Left lobe of liver (tissue), 2 donors: Measurements from ENCODE around the gene RAD17. TPM values are rescaled to one million over a fixed set of nuclear protein-coding genes. Genes with fewer than 3 reads are reported as not detected.
"Not testable (repeated sequence)": the region's sequence is repeated elsewhere in the genome, so short reads cannot be mapped to it uniquely, and the experiment has no call there.

Experiments used
- ATAC-seq: fragments of 200-7000 bp; cut with Tn5 transposase; one replicate; pipeline ENCODE4 v1.9.1; 2020; ENCODE audit warnings: mild to moderate bottlenecking, moderate library complexity
- DNase-seq: peaks from one replicate; pipeline ENCODE4 v3.0.0-alpha.2; 2020; ENCODE audit warnings: low spot score
- total RNA-seq: library from RNA; stranded (reverse); gene quantifications from one replicate; pipeline ENCODE4 v1.2.1, GENCODE V29; 2021
- donor health status: DM: no; HTN: no; CAD: no; lungs with moderate emphysema.
- donor health status: DM: no; HTN: yes; CAD: no.

RAD17 gene, protein sequence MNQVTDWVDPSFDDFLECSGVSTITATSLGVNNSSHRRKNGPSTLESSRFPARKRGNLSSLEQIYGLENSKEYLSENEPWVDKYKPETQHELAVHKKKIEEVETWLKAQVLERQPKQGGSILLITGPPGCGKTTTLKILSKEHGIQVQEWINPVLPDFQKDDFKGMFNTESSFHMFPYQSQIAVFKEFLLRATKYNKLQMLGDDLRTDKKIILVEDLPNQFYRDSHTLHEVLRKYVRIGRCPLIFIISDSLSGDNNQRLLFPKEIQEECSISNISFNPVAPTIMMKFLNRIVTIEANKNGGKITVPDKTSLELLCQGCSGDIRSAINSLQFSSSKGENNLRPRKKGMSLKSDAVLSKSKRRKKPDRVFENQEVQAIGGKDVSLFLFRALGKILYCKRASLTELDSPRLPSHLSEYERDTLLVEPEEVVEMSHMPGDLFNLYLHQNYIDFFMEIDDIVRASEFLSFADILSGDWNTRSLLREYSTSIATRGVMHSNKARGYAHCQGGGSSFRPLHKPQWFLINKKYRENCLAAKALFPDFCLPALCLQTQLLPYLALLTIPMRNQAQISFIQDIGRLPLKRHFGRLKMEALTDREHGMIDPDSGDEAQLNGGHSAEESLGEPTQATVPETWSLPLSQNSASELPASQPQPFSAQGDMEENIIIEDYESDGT
- total RNA-seq, result 8.9 TPM

- DNase-seq (peak; percentile 97), ATAC-seq (peak; percentile 97)
Observed at GRCh38 chr5:69369340-69370121, at the start of gene RAD17, which contains the start of the genes AK6 and TAF9. TSS of gene RAD17 (plus strand) at chr5:69369818. CDS start at chr5:69372209, 2,391 bp downstream. TSS of gene AK6 (minus strand) at chr5:69369520. CDS start at chr5:69369490, 30 bp downstream. TSS of gene TAF9 (minus strand) at chr5:69369520. CDS start at chr5:69365737, 3,783 bp downstream.

- DNase-seq, result no peak
- ATAC-seq, result no peak
Observed at GRCh38 chr5:69326365-69326764, 43.3 kb upstream of the RAD17 start.

DNA sequence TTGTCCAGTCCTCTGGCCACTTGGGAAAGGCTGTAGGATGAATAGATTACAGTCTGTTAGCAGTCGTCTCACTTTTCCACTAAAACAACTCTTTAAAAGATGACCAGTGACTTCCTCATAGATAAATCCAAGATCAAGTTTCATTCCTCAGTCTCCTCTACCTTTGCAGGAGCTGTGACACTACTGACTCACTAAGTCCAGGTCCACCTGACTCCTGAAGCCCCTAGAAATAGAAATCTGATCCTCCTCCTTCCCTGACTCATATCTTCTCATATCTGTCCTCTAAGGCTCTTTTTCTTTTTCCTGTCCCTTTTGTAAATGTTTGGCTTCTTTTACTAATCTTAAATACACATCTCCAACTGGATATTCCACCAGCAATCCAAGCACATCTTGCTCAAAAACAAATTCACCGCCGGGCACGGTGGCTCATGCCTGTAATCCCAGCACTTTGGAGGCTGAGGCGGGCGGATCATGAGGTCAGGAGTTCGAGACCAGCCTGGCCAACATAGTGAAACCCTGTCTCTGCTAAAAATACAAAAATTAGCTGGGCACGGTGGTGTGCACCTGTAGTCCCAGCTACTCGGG is 39.6 kb upstream of the RAD17 start:
- DNase-seq (no peak), ATAC-seq (no peak)

GRCh38 chr5:69331528-69332445 is 37.8 kb upstream of the RAD17 start:
- DNase-seq (peak; percentile 64), ATAC-seq (peak; percentile 75)

- ATAC-seq, DNase-seq: not testable (repeated sequence)
Observed at GRCh38 chr5:69333668-69334315, 35.8 kb upstream of the RAD17 start.

DNA sequence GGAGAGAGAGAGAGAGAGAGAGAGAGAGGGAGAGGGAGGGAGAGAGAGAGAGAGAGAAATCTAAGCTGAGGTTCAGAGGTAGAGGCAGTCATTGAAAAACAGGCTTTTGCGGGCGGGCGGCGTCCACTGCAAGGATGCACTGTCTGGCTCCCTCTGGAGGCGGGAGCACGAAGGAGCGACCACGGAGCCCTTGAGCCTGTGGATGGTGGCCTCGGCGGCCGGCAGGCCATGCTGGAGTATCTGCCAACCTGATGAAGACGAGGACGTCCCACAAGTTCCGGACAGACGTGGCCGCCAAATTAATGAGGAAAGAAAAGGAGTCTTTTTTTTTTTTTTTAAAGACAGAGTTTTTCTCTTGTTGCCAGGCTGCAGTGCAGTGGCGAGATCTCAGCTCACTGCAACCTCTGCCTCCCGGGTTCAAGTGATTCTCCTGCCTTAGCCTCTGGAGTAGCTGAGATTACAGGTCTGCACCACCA is 34.8 kb upstream of the RAD17 start:
- DNase-seq (peak; percentile 85), ATAC-seq (peak; percentile 85)

GRCh38 chr5:69335341-69335935 is 34.2 kb upstream of the RAD17 start:
- no peak for DNase-seq
- ATAC-seq, result no peak

DNA sequence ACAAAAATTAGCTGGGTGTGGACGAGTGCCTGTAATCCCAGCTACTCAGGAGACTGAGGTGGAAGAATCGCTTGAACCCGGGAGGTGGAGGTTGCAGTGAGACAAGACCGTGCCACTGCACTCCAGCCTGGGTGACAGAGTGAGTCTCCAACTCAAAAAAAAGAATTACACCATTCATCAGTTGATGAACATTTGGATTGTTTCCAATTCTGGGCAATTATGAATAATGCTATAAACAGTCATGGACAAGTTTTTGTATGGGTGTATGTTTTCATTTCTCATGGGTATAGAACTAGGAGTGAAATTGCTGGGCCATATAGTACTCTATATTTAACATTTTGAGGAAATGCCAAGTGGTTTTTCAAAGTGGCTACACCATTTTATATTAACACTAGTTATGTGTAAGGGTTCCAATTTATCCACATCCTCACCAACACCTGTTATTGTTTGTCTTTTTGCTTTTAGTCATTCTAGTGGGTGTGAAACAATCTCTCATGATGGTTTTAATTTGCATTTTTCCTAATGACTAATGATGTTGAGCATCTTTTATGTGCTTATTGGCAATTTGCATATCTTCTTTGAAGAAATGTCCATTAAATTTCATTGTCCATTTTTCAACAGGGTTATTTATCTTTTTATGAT is 28.0 kb upstream of the RAD17 start:
- no peak for ATAC-seq
- DNase-seq, result no peak

- ATAC-seq (no peak), DNase-seq (no peak)
Observed at GRCh38 chr5:69343083-69343482, 26.5 kb upstream of the RAD17 start.

- ATAC-seq, result no peak
Observed at GRCh38 chr5:69350664-69351063, 19.0 kb upstream of the RAD17 start.

DNA sequence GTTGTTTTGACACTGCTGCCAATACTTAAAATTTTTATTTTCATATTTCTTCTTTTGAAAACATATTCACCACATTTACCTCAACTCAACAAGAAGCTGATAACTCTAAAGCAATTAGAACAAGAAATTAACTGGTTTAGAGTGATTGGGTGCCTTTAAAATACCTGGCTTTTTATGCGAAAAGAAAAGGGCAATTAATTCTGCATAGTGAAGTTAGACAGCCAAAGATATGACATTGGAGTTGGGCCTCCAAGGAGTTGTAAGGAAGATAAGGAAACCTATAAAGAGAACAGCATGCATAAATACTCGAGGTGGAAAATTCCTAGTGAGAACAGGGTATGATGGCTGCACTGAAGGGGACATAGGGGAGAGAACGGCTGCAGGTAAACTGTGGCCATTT is 9.9 kb upstream of the RAD17 start:
- DNase-seq, result no peak
- ATAC-seq, result no peak

More at GRCh38 chr5:69350664-69351063, 19.0 kb upstream of the RAD17 start:
- DNase-seq, result no peak

DNA sequence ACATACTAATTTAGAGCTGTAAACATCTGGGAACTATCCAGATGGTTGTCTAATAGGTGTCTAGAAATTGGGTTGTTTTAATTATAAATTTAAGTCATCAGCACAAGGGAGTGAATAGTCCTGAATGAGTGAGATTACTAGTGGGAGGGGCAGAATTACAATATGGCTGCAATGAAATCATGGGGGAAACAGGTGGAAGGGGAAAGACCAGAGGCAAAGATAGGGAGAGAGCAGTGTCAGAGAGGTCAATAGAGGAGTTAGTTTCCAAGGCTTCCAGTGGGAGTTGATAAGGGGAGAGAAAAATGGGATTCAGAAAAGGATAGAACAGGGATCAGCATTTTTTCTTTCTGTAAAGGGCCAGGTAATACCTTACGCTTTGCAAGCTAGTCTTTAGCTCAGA is 9.2 kb upstream of the RAD17 start:
- ATAC-seq (no peak), DNase-seq (no peak)

GRCh38 chr5:69364414-69364813 is 5.2 kb upstream of the RAD17 start:
- ATAC-seq (no peak), DNase-seq (no peak)

- DNase-seq (no peak), ATAC-seq (no peak)
Observed at GRCh38 chr5:69364850-69365249, 4.8 kb upstream of the RAD17 start.

- ATAC-seq (no peak), DNase-seq (no peak)
Observed at GRCh38 chr5:69367697-69368279, 1.8 kb upstream of the RAD17 start.

DNA sequence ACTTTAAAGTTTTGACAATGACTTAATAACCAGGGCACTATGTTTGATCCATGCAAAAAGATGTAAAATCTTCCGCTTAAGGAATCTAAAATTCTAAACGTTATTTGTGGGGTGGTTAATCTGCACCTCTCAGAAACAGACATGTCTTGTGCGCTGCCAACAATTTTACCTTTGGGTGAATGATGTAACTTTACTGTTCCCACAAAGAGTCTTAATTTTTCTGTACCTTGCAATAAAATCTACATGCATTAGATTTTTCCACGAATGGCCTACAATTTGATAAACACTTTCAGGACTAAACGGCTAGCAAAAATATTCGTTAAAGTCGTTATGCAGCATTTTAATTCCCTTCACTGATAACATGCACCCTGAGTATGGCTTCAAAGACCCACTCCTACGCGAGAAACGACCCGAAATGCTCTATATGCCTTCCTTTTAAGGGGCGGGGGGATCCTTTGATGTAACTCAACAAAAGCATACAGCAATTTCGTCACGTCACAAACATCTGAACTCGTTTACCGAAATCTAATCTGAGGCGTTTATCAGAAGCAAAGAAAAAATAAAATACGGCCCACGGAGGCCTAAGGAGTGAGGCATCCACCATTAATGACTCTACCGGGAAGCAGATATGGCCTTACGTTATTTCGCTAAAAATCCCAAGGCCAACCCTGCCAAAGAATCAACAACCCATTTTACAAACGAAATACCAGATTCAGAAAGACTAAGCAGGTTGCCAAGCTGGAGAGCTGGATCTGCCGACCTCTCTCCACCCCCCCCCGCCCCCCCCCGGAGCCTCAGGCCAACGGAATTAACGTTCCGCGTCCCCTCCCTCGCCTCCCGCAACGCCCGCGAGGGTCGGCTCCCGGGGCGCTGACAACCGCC is 919 bp upstream of the RAD17 start:
- peak; percentile 65 for ATAC-seq
- DNase-seq, result no peak

DNA sequence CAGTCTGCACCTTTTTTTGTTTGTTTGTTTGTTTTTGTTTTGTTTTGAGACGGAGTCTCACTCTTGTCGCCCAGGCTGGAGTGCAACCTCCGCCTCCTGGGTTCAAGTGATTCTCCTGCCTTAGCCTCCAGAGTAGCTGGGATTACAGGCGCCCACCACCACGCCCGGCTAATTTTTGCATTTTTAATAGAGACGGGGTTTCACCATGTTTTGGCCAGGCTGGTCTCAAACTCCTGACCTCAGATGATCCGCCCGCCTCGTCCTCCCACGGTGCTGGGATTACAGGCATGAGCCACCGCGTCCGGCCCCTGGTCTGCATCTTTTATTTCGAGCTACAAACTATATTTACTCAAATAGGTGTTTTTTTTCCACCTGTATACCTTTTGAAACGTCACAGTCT is 717 bp downstream of the RAD17 start:
- not testable (repeated sequence) for ATAC-seq, DNase-seq
